HEK293 (cell line): ENCODE results near the gene DLGAP4.

Source experiments
- CTCF ChIA-PET: fragments of 350-600 bp; formaldehyde crosslinking; extraction: SDS; loops from one replicate; lab custom pipeline; 2021; ENCODE audit warnings: antibody characterized with exemption; lab: Yijun Ruan, JAX
- POLR2A ChIA-PET: fragments of 300-600 bp; formaldehyde crosslinking; extraction: SDS; loops from one replicate; lab custom pipeline; 2020; ENCODE audit warnings: antibody characterized with exemption, inconsistent platforms; lab: Yijun Ruan, JAX
- H3K27ac ChIP-seq: fragments of 200-500 bp; sonication (Bioruptor generic); 2 replicates; pipeline ENCODE4 v1.5.1; 2014; ENCODE audit warnings: low read depth, low read length, control low read depth, inconsistent platforms; ENCODE audit errors: extremely low read depth
- H3K36me3 ChIP-seq, 2 experiments: fragments of 200-500 bp in 1 of 2; sonication (Bioruptor generic) in 1 of 2; 1 replicate in 1 of 2; 2 replicates in 1 of 2; pipeline ENCODE4 v1.5.1; 2014 to 2017; ENCODE audit warnings: inconsistent platforms in 2 of 2, low read length in 2 of 2; ENCODE audit not compliant: control insufficient read depth in 2 of 2, insufficient read depth in 1 of 2
- H3K4me1 ChIP-seq: fragments of 200-500 bp; sonication (Bioruptor generic); 2 replicates; pipeline ENCODE4 v1.5.1; 2014; ENCODE audit warnings: mild to moderate bottlenecking, low read length, inconsistent platforms; ENCODE audit not compliant: control insufficient read depth, insufficient read depth
- H3K4me3 ChIP-seq: 2 replicates; pipeline ENCODE4 v1.5.1; 2011; ENCODE audit warnings: low read depth, mild to moderate bottlenecking, control low read depth, low read length, moderate library complexity
- H3K9me3 ChIP-seq: fragments of 200-500 bp; sonication (Bioruptor generic); 2 replicates; pipeline ENCODE4 v1.5.1; 2014; ENCODE audit warnings: low read depth, low read length, inconsistent platforms; ENCODE audit not compliant: control insufficient read depth, insufficient read depth
- GFI1B ChIP-seq: fragments of 450-650 bp; formaldehyde crosslinking; IDR thresholded peaks from 2 replicates; pipeline ENCODE4 v1.5.1; 2016; ENCODE audit warnings: missing biosample characterization, missing genetic modification characterization
- GLI2 ChIP-seq: fragments of 450-650 bp; formaldehyde crosslinking; IDR thresholded peaks from 2 replicates; pipeline ENCODE4; 2017; ENCODE audit warnings: missing biosample characterization, missing genetic modification characterization, low read depth, borderline replicate concordance
- GLIS1 ChIP-seq: fragments of 450-650 bp; formaldehyde crosslinking; IDR thresholded peaks from 2 replicates; pipeline ENCODE4 v1.5.1; 2016; ENCODE audit warnings: missing biosample characterization, missing genetic modification characterization
- IKZF3 ChIP-seq: fragments of 450-650 bp; IDR thresholded peaks from 2 replicates; pipeline ENCODE4 v1.5.0; 2018; ENCODE audit warnings: missing biosample characterization, mild to moderate bottlenecking, missing genetic modification characterization, moderate library complexity
- KLF10 ChIP-seq: fragments of 450-650 bp; IDR thresholded peaks from 2 replicates; pipeline ENCODE4 v1.5.1; 2018; ENCODE audit warnings: missing biosample characterization, mild to moderate bottlenecking, missing genetic modification characterization
- PRDM2 ChIP-seq: fragments of 450-650 bp; formaldehyde crosslinking; IDR thresholded peaks from 2 replicates; pipeline ENCODE4 v1.5.1; 2016; ENCODE audit warnings: missing biosample characterization, missing genetic modification characterization, borderline replicate concordance
- ZFHX2 ChIP-seq: fragments of 450-650 bp; formaldehyde crosslinking; conservative IDR thresholded peaks from 2 replicates; pipeline ENCODE4 v1.5.1; 2016; ENCODE audit warnings: missing biosample characterization, missing genetic modification characterization
- ZFP3 ChIP-seq: fragments of 450-650 bp; formaldehyde crosslinking; IDR thresholded peaks from 2 replicates; pipeline ENCODE4 v1.5.1; 2016; ENCODE audit warnings: low read depth, missing biosample characterization, missing genetic modification characterization
- ZNF214 ChIP-seq: fragments of 450-650 bp; formaldehyde crosslinking; IDR thresholded peaks from 2 replicates; pipeline ENCODE4 v1.5.1; 2017; ENCODE audit warnings: missing biosample characterization, mild to moderate bottlenecking, missing genetic modification characterization, borderline replicate concordance
- ZNF280D ChIP-seq: fragments of 450-650 bp; formaldehyde crosslinking; IDR thresholded peaks from 2 replicates; pipeline ENCODE4 v1.5.1; 2016; ENCODE audit warnings: missing biosample characterization, missing genetic modification characterization
- ZNF341 ChIP-seq: fragments of 450-650 bp; formaldehyde crosslinking; IDR thresholded peaks from 2 replicates; pipeline ENCODE4; 2016; ENCODE audit warnings: low read depth, missing biosample characterization, missing genetic modification characterization
- ZNF404 ChIP-seq: fragments of 450-650 bp; formaldehyde crosslinking; IDR thresholded peaks from 2 replicates; pipeline ENCODE4 v1.5.1; 2017; ENCODE audit warnings: missing biosample characterization, missing genetic modification characterization
- ZNF423 ChIP-seq: fragments of 450-650 bp; formaldehyde crosslinking; IDR thresholded peaks from 2 replicates; pipeline ENCODE4 v1.5.1; 2016; ENCODE audit warnings: missing biosample characterization, missing genetic modification characterization
- ZNF549 ChIP-seq: fragments of 450-650 bp; IDR thresholded peaks from 2 replicates; pipeline ENCODE4 v1.5.1; 2018; ENCODE audit warnings: missing biosample characterization, missing genetic modification characterization, mild to moderate bottlenecking, inconsistent platforms, moderate library complexity
- ZNF629 ChIP-seq: fragments of 450-650 bp; formaldehyde crosslinking; IDR thresholded peaks from 2 replicates; pipeline ENCODE4 v1.5.1; 2017; ENCODE audit warnings: missing biosample characterization, missing genetic modification characterization
- ZNF704 ChIP-seq: fragments of 450-650 bp; formaldehyde crosslinking; IDR thresholded peaks from 2 replicates; pipeline ENCODE4 v1.5.1; 2016; ENCODE audit warnings: missing biosample characterization, missing genetic modification characterization
- ZNF768 ChIP-seq: fragments of 450-650 bp; formaldehyde crosslinking; IDR thresholded peaks from 2 replicates; pipeline ENCODE4 v1.5.1; 2018; ENCODE audit warnings: missing biosample characterization, mild to moderate bottlenecking, missing genetic modification characterization
- ZNF843 ChIP-seq: fragments of 450-650 bp; formaldehyde crosslinking; IDR thresholded peaks from 2 replicates; pipeline ENCODE4 v1.5.1; 2016; ENCODE audit warnings: missing biosample characterization, missing genetic modification characterization
- ZSCAN30 ChIP-seq: fragments of 450-650 bp; IDR thresholded peaks from 2 replicates; pipeline ENCODE4 v1.5.1; 2018; ENCODE audit warnings: missing biosample characterization, mild to moderate bottlenecking, missing genetic modification characterization, moderate library complexity
- ZSCAN4 ChIP-seq: fragments of 450-650 bp; formaldehyde crosslinking; IDR thresholded peaks from 2 replicates; pipeline ENCODE4 v1.5.1; 2017; ENCODE audit warnings: missing biosample characterization, missing genetic modification characterization

DLGAP4 gene

GRCh38 chr20:36337886-36338285 lies 31.7 kb downstream of the DLGAP4 start:
- Histone ChIP-seq H3K9me3 (no peaks in the 10 kb centered on the region), H3K4me3 (no peak overlapping the region), H3K36me3 (no peaks in the 10 kb centered on the region), H3K4me1 (no peaks in the 10 kb centered on the region), H3K27ac (no peak overlapping the region)
- ChIA-PET POLR2A (no interaction called here), CTCF (no interaction called here)
- no peak for TF ChIP-seq ZNF341 (tag by site-specific recombination)
- no peak for TF ChIP-seq ZNF214 (tag by site-specific recombination)
- no peak for TF ChIP-seq GFI1B (tag by site-specific recombination)
- TF ChIP-seq ZNF404 = no peak
- TF ChIP-seq ZFP3 (tag by site-specific recombination) = no peak
- TF ChIP-seq PRDM2 (tag by site-specific recombination) = no peak
- TF ChIP-seq ZFHX2 (tag by site-specific recombination) = no peak
- no peak for TF ChIP-seq ZNF843
- no peak for TF ChIP-seq GLI2 (tag by site-specific recombination)
- TF ChIP-seq KLF10 (tag by site-specific recombination) = no peak

GRCh38 chr20:36339646-36340592 lies 33.8 kb downstream of the DLGAP4 start:
- TF ChIP-seq ZNF549 (tag by site-specific recombination) = no peak
- TF ChIP-seq GLIS1 (tag by site-specific recombination) = peak; percentile 35
- no peak for TF ChIP-seq ZSCAN30 (tag by site-specific recombination)
- 0 out of 2 replicates have a peak, but pooled peaks have one; percentile 9 for TF ChIP-seq IKZF3 (tag by site-specific recombination)
- TF ChIP-seq ZNF341 (tag by site-specific recombination) = peak; percentile 18; the same call in 1 of the 2 replicates
- Histone ChIP-seq H3K27ac (no peak overlapping the region), H3K4me1 (no peaks in the 10 kb centered on the region), H3K4me3 (no peak overlapping the region), H3K9me3 (no peaks in the 10 kb centered on the region), H3K36me3 (no peaks in the 10 kb centered on the region)
- POLR2A ChIA-PET = no interaction called here
- CTCF ChIA-PET = no interaction called here

GRCh38 chr20:36340593-36340990 lies 34.5 kb downstream of the DLGAP4 start:
- H3K4me3 ChIP-seq = no peak overlapping the region
- no peaks in the 10 kb centered on the region for H3K36me3 ChIP-seq
- CTCF ChIA-PET = no interaction called here
- POLR2A ChIA-PET = no interaction called here
- no peaks in the 10 kb centered on the region for H3K9me3 ChIP-seq
- H3K27ac ChIP-seq = no peak overlapping the region
- no peaks in the 10 kb centered on the region for H3K4me1 ChIP-seq
- TF ChIP-seq ZNF768 (tag by site-specific recombination) = no peak
- TF ChIP-seq ZNF423 (tag by site-specific recombination) = no peak
- no peak for TF ChIP-seq ZSCAN4 (tag by site-specific recombination)
- TF ChIP-seq ZNF704 (tag by site-specific recombination) = no peak
- TF ChIP-seq ZNF629 (tag by site-specific recombination) = no peak
- TF ChIP-seq ZNF280D (tag by site-specific recombination) = no peak
